NK-92 treated with Interleukin-12 subunit alpha and Interleukin-12 subunit beta, amount 100 ng/mL, for 24 hours (cell line): Measurements from ENCODE around the gene EHD2.
A peak's percentile ranks its signal among the peaks of the same experiment; 100 is the strongest.
"Not testable (repeated sequence)": the region's sequence is repeated elsewhere in the genome, so short reads cannot be mapped to it uniquely, and the experiment has no call there.

Experiments used
- DNase-seq: peaks from one replicate; lab custom pipeline; 2025; lab: John Stamatoyannopoulos, UW

The EHD2 gene

DNA sequence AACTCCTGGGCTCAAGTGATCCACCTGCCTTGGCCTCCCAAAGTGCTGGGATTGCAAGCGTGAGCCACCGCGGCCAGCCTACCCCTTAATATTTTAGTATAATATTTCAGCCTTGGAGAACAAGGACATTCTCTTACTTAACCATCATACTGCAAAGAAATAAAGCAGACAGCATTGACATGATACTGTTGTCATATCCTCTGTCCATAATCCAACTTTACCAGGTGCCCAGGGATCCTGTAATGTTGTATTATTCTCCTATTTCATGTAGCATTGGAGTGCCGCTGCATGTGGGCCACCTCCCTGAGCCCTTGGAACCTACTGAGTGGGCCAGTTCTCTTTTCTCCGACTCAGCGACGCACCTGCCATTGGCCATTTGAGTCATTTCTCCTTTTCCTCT, 21.4 kb upstream of the EHD2 start:
- no peak for DNase-seq

- no peak for DNase-seq
Observed at GRCh38 chr19:47693489-47693888, 19.7 kb upstream of the EHD2 start.

GRCh38 chr19:47693903-47694302, 19.3 kb upstream of the EHD2 start:
- no peak for DNase-seq

- no peak for DNase-seq
Observed at GRCh38 chr19:47694466-47695273, 18.6 kb upstream of the EHD2 start.

- DNase-seq: no peak
Observed at GRCh38 chr19:47695533-47696262, 17.5 kb upstream of the EHD2 start.

DNA sequence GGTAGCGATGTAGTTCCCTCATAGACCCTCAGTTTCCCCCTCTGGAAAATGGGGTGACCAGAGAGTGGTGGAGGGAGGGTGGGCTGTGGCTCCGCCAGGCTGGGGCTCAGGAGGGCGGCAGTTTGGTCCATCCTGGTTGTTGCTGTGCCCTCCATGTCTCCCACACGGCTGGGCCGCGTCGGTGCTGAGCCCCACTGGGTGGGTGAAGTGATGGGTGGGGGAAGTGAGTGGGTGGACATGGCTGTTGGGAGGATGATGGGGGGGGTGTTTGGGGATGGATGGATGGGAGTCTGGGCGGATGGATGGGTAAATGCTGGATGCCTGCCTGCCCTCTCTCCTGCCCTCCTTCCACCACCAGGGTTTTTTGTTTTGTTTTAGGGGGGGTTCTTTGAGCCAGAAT, 16.6 kb upstream of the EHD2 start:
- no peak for DNase-seq

GRCh38 chr19:47697863-47698609, 15.2 kb upstream of the EHD2 start:
- DNase-seq: no peak

- DNase-seq: no peak
Observed at GRCh38 chr19:47698631-47699359, 14.4 kb upstream of the EHD2 start.

DNA sequence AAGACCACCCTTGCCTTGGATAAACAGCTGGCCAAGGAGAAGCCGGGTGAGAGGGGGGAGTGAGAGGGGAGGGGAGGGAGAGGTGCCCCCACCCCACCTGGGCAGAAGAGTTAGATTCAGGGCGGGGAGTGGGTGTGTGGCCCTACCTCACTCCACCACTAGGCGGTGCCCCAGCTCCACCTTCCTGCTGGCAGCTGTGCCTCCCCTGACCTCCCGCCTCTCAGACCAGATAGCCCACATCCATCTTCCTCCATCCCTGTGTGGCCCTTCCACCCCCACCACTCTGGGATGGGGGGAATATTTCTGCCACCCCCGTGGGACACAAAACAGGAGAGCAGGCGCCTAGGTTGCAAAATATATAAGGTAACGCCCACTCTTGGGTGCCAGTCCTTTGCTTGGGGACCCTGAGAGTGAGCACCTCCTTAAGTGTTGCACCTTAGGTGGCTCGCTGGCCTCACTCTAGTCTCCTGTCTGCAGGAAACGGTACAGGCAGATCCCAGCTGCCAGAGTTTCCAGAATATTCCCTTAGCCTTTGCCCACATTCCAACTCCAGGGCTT, 13.8 kb upstream of the EHD2 start:
- no peak for DNase-seq

DNA sequence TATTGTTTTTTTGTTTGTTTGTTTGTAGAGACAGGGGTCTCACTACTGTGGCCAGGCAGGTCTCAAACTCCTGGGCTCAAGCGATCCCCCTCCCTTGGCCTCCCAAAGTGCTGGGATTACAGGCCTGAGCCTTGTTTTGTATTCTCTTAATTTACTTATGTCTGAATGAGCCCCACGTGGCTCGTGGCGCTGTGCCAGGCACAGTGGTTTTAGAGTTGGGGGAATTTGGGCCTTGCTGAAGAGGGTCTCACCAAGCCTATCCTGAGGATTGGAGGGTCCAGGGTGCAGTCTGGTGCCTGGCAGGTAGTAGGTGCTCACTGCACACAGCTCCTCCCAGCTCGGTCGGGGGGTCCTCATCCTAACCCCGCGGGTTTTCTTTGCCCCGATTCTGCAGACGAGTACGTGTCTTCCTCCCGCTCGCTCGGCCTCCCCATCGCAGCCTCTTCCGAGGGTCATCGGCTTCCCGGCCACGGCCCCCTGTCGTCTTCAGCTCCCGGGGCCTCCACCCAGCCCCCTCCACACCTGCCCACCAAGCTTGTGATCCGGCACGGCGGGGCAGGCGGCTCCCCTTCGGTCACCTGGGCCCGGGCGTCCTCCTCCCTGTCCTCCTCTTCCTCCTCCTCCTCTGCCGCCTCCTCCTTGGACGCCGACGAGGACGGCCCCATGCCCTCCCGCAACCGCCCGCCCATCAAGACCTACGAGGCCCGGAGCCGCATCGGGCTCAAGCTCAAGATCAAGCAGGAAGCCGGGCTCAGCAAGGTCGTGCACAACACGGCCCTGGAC, 12.1 kb upstream of the EHD2 start:
- no peak for DNase-seq

DNA sequence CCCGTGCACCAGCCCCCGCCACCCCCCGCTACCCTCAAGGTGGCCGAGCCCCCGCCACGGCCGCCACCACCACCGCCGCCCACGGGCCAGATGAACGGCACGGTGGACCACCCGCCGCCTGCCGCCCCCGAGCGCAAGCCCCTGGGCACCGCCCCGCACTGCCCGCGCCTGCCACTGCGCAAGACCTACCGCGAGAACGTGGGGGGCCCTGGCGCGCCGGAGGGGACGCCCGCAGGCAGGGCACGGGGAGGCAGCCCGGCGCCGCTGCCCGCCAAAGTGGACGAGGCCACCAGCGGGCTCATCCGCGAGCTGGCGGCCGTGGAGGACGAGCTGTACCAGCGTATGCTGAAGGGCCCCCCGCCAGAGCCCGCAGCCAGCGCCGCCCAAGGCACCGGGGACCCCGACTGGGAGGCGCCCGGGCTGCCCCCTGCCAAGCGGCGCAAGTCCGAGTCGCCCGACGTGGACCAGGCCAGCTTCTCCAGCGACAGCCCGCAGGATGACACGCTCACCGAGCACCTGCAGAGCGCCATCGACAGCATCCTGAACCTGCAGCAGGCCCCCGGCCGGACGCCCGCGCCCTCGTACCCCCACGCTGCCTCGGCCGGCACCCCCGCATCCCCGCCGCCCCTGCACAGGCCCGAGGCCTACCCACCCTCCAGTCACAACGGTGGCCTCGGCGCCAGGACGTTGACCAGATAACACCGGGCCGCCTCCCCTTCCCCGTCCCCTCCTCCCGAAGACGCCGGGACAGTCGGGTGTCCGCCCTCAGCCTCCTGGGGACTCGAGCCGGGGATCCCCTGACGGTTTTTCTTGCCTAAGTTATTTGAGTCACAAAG, 11.3 kb upstream of the EHD2 start:
- no peak for DNase-seq

- no peak for DNase-seq
Observed at GRCh38 chr19:47702671-47703070, 10.6 kb upstream of the EHD2 start.

- DNase-seq: no peak
Observed at GRCh38 chr19:47703301-47703700, 9.9 kb upstream of the EHD2 start.

DNA sequence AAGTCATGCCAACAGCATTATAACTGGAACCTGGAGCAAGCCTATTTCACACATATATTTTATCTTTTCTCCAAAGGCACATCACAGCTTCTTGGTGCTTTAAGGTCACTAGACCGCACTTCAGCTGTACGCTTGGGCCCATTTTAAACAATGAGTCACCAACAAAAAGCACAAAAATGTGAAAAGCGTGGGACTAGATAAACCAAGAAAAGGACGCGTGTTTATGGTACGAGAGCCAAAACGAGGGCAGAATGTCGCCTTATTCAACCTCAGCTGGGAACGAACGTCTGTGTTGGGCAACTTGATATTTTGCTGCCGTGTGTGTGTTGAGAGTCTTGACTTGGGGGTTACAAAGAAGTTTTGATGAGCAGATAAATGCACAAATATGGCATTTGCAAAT, 9.2 kb upstream of the EHD2 start:
- DNase-seq: no peak

GRCh38 chr19:47704656-47705055, 8.6 kb upstream of the EHD2 start:
- DNase-seq: no peak

DNA sequence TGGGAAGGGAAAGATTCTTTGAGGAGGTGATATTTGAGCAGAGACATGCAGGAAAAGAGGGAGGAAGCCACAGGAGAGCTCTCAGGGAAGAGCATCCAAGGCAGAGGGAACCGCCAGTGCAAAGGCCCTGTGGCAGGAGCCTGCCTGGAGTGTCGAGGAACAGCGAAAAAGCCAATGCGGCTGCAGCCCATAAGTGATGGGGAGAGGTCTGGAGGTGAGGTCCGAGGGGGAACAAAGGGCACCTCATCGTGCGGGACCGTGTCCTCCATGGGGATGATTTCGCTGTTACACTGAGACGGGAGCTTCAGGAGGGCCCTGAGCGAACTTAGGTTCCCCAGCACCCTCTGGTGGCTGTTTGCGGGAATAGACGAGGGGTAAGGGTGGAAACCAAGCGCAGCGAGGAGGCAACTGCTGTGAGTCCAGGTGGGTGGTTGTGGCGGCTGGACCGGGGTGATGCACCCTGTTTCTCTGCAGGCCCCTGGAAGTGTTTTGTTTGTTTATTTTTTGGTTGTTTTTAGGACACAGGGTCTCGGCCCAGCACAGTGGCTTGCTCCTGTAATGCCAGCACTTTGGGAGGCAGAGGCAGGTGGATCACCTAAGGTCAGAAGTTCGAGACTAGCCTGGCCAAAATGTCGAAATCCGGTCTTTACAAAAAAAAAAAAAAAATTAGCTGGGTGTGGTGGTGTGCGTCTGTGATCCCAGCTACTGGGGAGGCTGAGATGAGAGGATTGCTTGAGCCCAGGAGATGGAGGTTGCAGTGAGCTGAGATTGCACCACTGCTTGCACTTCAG, 5.9 kb upstream of the EHD2 start:
- peak; percentile 21 for DNase-seq

DNA sequence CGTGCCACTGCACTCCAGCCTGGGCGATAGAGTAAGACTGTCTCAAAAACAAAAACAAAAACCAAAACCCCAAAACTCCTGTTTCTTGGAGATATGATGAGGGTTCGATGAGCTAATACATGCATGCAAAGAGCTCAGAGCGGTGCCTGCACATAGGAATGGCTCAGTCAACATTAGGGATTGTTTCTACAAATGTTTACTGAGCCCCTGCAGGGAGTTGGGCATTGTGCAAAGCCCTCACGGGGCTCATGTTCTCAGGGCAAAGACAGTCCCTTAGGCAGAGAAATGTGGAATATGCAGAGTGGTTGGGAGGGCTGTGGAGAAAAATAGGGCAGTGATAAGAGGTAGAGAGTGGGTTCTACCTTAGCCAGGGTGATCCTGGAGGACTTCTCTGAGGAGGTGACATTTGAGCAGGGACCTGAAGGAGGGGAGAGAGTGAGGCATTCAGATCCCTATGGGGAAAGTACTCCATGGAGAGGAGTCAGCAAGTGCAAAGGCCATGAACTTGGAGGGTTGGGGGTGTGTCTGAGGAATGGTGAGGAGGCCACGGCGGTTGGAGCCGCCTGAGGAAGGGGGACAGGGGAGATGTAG, 1.5 kb upstream of the EHD2 start:
- no peak for DNase-seq

GRCh38 chr19:47714339-47714738, 1.1 kb downstream of the EHD2 start:
- DNase-seq: no peak

DNA sequence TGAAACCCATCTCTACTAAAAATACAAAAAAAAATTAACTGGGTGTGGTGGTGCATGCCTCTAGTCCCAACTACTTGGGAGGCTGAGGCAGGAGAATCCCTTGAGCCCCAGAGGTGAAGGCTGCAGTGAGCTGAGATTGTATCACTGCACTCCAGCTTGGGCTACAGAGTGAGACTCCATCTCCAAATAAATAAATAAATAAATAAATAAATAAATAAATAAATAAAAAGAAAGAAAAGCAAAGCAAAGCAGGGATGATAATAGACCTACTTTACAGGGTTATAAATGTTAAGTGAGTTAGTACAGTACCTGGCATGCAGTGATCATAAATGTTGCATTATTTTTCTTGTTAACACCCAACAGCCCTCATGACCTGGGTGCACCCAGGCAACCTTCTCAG, 1.6 kb downstream of the EHD2 start:
- DNase-seq: not testable (repeated sequence)
